GM19468 (cell line): Measurements from ENCODE around the gene PPFIA4.

Experiments
- ATAC-seq: cut with Tn5 transposase; IDR thresholded peaks from one replicate; pipeline ENCODE4 v1.9.1; 2021; ENCODE audit warnings: mild to moderate bottlenecking, moderate library complexity, moderate number of reproducible peaks; ENCODE audit not compliant: unreplicated experiment; ENCODE audit errors: extremely low read depth

PPFIA4 gene

GRCh38 chr1:203039609-203040512, 13.6 kb downstream of the PPFIA4 start:
- no peak for ATAC-seq

- no peak for ATAC-seq
Measured at GRCh38 chr1:203040513-203041275, 14.4 kb downstream of the PPFIA4 start.

GRCh38 chr1:203041351-203041932, 15.2 kb downstream of the PPFIA4 start:
- ATAC-seq: no peak

- no peak for ATAC-seq
Measured at GRCh38 chr1:203043830-203044545, 17.7 kb downstream of the PPFIA4 start.

GRCh38 chr1:203044546-203045250, 18.4 kb downstream of the PPFIA4 start:
- ATAC-seq: no peak

- ATAC-seq: no peak
Measured at GRCh38 chr1:203045336-203045735, 19.0 kb downstream of the PPFIA4 start.

DNA sequence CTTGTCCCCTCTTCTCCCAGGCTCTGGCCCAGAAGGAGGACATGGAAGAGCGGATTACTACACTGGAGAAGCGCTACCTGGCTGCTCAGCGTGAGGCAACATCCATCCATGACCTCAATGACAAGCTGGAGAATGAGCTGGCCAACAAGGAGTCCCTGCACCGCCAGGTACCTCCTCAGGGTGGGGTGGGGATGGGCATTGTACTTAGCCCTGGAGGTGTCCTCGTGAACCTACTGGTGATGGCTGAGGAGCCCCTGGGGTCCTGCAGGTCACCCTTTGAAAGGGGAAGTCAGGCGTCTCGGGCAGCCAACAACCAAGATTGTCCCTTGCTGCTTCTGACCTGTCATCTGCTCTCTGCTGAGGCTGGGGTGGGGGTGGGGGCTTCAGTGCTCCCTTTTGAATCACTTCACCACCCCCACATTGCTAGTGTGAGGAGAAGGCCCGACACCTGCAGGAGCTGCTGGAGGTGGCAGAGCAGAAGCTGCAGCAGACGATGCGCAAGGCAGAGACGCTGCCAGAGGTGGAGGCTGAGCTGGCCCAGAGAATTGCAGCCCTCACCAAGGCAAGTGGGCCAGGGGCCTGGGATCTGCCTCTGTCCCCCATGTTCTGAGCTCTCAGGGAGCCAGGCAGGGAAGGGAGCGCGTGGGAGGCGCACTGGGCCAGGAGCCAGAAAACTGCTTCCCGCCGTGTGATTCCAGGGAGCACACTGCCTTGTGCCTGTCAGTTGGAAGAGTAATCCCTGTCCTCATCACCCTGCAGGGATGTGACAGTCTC, 19.7 kb downstream of the PPFIA4 start:
- ATAC-seq: no peak

GRCh38 chr1:203046984-203047630, 20.8 kb downstream of the PPFIA4 start:
- no peak for ATAC-seq

- ATAC-seq: no peak
Measured at GRCh38 chr1:203048086-203048485, 21.8 kb downstream of the PPFIA4 start.

DNA sequence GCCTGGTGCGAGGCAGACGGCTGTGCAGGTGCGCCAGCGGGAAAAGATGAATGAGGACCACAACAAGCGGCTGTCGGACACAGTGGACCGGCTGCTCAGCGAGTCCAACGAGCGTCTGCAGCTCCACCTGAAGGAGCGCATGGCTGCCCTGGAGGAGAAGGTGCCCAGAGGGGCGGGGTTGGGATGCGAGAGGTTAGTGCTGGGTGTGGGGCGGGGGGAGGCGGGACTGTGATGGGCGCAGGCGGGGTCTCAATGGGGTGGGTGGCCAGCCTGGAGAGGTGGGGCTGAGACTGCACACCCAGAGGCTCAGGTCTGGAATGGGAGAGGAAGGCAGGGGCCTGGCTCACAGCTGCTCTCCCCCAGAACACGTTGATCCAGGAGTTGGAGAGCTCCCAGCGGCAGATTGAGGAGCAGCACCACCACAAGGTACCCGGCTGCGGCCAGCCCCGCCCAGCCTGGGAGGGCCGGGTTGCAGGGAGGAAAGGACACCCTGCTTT, 22.3 kb downstream of the PPFIA4 start:
- no peak for ATAC-seq

DNA sequence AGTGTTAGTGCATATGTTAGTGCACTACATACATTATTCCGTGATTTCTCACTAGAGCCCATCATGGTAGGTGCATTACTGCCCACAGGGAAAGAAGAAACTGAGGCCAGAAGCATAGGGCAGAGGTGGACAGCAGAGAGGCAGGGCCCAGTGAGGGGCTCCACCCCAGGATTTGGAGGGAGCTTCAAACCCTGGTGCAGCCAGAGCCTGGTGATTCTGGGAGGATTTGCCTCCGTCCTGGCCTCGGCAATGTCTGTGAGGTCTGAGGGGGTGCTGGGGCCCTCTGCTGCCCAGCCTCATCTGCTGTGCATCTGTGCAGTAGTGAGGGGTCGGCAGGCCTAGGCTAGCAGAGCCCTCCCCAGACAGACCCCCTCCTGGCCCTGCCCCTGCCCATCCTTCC, 22.8 kb downstream of the PPFIA4 start:
- ATAC-seq: no peak

DNA sequence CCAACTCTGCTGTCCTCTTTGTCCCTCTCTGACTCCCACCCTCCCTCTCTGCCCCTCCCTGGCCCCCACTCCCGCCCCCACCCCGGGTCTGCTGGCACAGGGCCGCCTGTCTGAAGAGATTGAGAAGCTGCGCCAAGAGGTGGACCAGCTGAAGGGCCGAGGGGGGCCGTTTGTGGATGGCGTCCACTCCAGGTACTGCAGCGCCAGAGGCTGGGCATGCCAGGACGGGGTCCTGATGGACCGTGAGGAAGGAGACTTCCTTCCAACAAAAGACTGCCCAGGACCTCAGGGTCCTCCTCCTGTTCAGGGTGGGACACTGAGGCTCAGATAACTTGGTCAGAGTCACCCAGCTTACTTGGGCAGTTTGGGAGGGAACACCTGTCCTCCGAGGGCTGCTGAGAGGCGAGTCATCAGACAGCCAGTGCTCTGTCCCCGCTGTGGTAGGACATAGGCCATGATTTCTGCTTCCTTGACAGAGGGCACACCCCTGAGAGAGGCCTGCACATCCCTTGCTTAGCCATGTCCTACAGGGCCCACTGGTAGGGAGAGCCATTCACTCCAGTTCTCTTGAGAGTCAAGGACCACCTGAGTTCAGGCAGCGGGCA, 23.4 kb downstream of the PPFIA4 start:
- ATAC-seq: no peak

DNA sequence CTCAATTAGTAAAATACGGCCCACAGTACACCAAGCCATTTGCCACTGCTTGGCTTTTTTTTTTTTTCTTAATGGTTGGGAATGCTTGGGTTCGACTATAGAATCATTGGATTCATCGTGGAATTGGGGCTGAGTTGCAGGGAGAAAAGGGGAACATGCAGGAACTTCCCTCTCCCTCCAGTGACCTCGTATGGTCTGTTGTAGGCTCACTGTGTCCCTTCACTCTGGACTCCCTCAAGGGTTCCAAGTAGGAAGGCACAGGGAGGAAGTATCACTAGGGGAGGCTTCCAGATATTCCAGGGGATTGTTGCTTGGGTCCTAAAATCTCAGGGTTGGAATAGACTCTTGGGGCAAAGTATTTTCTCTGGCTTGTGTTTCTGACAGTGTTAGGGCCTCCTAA, 24.5 kb downstream of the PPFIA4 start:
- ATAC-seq: no peak

DNA sequence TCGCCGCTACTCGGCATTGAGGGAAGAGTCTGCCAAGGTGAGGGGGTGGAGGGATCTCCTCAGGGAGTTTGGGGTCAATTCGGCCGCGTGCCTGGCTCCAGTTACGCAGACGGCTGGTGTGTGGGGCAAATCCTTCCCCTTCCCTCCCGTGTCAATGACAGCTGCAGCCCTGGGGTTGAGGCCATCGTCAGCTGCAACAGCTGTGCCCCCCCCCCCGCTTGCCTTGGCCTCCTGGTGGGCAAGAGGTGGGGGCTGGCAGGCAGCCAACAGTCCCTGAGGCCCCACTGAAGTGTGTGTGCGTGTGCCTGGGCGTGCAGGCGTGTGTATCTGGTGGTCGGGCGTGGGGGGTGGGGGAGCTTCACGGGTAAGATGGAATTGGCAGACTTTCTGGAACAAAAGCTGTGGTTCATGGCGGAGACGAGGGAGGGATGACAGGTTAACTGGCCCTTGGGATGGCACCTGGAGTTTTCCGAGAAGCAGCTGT, 25.6 kb downstream of the PPFIA4 start:
- ATAC-seq: no peak

- no peak for ATAC-seq
Measured at GRCh38 chr1:203052601-203053000, 26.3 kb downstream of the PPFIA4 start.

GRCh38 chr1:203054184-203054583, 27.9 kb downstream of the PPFIA4 start:
- ATAC-seq: no peak

- ATAC-seq: no peak
Measured at GRCh38 chr1:203054642-203055041, 28.4 kb downstream of the PPFIA4 start.
